H7 (cell line): Measurements from ENCODE around the gene P2RX5. TPM values are rescaled to one million over a fixed set of nuclear protein-coding genes. Genes with fewer than 3 reads are reported as not detected.

ENCODE experiments used
- DNase-seq: peaks from one replicate; pipeline ENCODE4 v3.0.0; 2012
- H3K27me3 ChIP-seq: 2 replicates; pipeline ENCODE4 v1.6.0; 2011; ENCODE audit warnings: mild to moderate bottlenecking, low read length; ENCODE audit not compliant: control insufficient read depth, insufficient read depth
- H3K36me3 ChIP-seq: replicated peaks from 2 replicates; pipeline ENCODE4 v1.5.1; 2011; ENCODE audit warnings: low read length; ENCODE audit not compliant: control insufficient read depth, insufficient read depth
- H3K4me3 ChIP-seq: 2 replicates; pipeline ENCODE4 v1.5.1; 2011; ENCODE audit warnings: low read depth, mild to moderate bottlenecking, control low read depth, low read length, moderate library complexity; ENCODE audit not compliant: insufficient read depth
- total RNA-seq: library from RNA; depleted of rRNA; stranded (reverse); fragments of >200 nt; shearing (Covaris generic); gene quantifications from 2 replicates; pipeline ENCODE4 v1.2.3, GENCODE V29; 2014

Gene P2RX5
- total RNA-seq, 1 experiment from 2014 or later = 2.3 TPM

- no peak for DNase-seq
- peaks cover 27% of the 10 kb centered on the region for H3K27me3 ChIP-seq
These were observed 2.2 kb upstream of the P2RX5 start for GRCh38 chr17:3698139-3698538.

GRCh38 chr17:3697103-3697476, 1.1 kb upstream of the P2RX5 start:
- H3K27me3 ChIP-seq = peaks cover 27% of the 10 kb centered on the region
- no peak overlapping the region for H3K4me3 ChIP-seq
- DNase-seq = peak; percentile 38
- no peaks in the 10 kb centered on the region for H3K36me3 ChIP-seq

More at GRCh38 chr17:3698139-3698538, 2.2 kb upstream of the P2RX5 start:
- H3K4me3 ChIP-seq = no peak overlapping the region
- H3K36me3 ChIP-seq = no peaks in the 10 kb centered on the region

- no peak for DNase-seq
- peaks cover 27% of the 10 kb centered on the region for H3K27me3 ChIP-seq
- no peaks in the 10 kb centered on the region for H3K36me3 ChIP-seq
- peak overlapping the region; percentile 52 for H3K4me3 ChIP-seq
These were observed 729 bp downstream of the P2RX5 start for GRCh38 chr17:3695129-3695722.

- no peak for DNase-seq
- Histone ChIP-seq H3K27me3 (peaks cover 27% of the 10 kb centered on the region), H3K4me3 (no peak overlapping the region), H3K36me3 (no peaks in the 10 kb centered on the region)
These were observed 2.1 kb downstream of the P2RX5 start for GRCh38 chr17:3693829-3694231.

GRCh38 chr17:3693141-3693540, 2.8 kb downstream of the P2RX5 start:
- Histone ChIP-seq H3K4me3 (no peak overlapping the region), H3K27me3 (peaks cover 27% of the 10 kb centered on the region), H3K36me3 (no peaks in the 10 kb centered on the region)
- DNase-seq = no peak

- no peak overlapping the region for H3K4me3 ChIP-seq
- H3K36me3 ChIP-seq = no peaks in the 10 kb centered on the region
- peak; percentile 70 for DNase-seq
- peaks cover 25% of the 10 kb centered on the region for H3K27me3 ChIP-seq
These were observed 3.6 kb downstream of the P2RX5 start for GRCh38 chr17:3692346-3692745.

- no peak overlapping the region for H3K4me3 ChIP-seq
- DNase-seq = peak; percentile 80
These were observed 4.3 kb downstream of the P2RX5 start for GRCh38 chr17:3691617-3692067.

GRCh38 chr17:3690094-3690715, 5.8 kb downstream of the P2RX5 start:
- Histone ChIP-seq H3K27me3 (peaks cover 8% of the 10 kb centered on the region), H3K4me3 (no peak overlapping the region), H3K36me3 (no peaks in the 10 kb centered on the region)
- DNase-seq = peak; percentile 66

More at GRCh38 chr17:3691617-3692067, 4.3 kb downstream of the P2RX5 start:
- H3K27me3 ChIP-seq = peaks cover 22% of the 10 kb centered on the region
- H3K36me3 ChIP-seq = no peaks in the 10 kb centered on the region

- DNase-seq = peak; percentile 48
These were observed 6.5 kb downstream of the P2RX5 start for GRCh38 chr17:3689262-3690093.

GRCh38 chr17:3688852-3689261, 7.1 kb downstream of the P2RX5 start:
- Histone ChIP-seq H3K4me3 (no peak overlapping the region), H3K27me3 (no peaks in the 10 kb centered on the region), H3K36me3 (no peaks in the 10 kb centered on the region)
- peak; percentile 57 for DNase-seq

More at GRCh38 chr17:3689262-3690093, 6.5 kb downstream of the P2RX5 start:
- no peak overlapping the region for H3K4me3 ChIP-seq
- H3K36me3 ChIP-seq = no peaks in the 10 kb centered on the region
- peaks cover 2% of the 10 kb centered on the region for H3K27me3 ChIP-seq

GRCh38 chr17:3688027-3688553, 7.9 kb downstream of the P2RX5 start:
- Histone ChIP-seq H3K4me3 (no peak overlapping the region), H3K36me3 (no peaks in the 10 kb centered on the region), H3K27me3 (no peaks in the 10 kb centered on the region)
- peak; percentile 85 for DNase-seq

- DNase-seq = peak; percentile 50
- Histone ChIP-seq H3K36me3 (no peaks in the 10 kb centered on the region), H3K4me3 (no peak overlapping the region), H3K27me3 (no peaks in the 10 kb centered on the region)
These were observed 10.8 kb downstream of the P2RX5 start for GRCh38 chr17:3685174-3685573.

GRCh38 chr17:3683054-3683511, 12.9 kb downstream of the P2RX5 start:
- DNase-seq = peak; percentile 96
- Histone ChIP-seq H3K27me3 (no peaks in the 10 kb centered on the region), H3K4me3 (no peak overlapping the region)

GRCh38 chr17:3682033-3682432, 13.9 kb downstream of the P2RX5 start:
- DNase-seq = peak; percentile 41
- no peaks in the 10 kb centered on the region for H3K27me3 ChIP-seq
- H3K4me3 ChIP-seq = no peak overlapping the region
- H3K36me3 ChIP-seq = no peaks in the 10 kb centered on the region

More at GRCh38 chr17:3683054-3683511, 12.9 kb downstream of the P2RX5 start:
- H3K36me3 ChIP-seq = no peaks in the 10 kb centered on the region
